ENCODE results near the gene TMEM47.

TMEM47 gene

DNA sequence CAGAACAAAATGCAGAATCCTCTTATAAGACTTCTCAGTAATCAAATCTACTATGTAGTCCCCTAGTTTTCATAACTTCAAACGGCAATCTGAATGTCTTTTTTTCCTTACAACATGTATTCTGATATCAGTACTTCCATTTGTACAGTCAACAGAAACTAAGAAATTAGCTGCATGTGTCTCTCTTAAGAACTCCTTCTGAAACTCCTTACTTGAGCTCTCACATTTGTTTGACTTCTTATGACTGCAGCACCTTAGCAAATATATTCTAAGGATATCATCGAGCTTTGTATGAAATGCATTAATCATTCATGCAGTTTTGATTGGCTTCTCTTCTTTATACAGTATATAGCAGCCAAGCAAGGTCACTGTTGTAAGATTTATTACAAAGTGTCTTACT lies 77.0 kb downstream of the TMEM47 start:
- DNase-seq (ENCODE audit: insufficient read length) (no peak), FAIRE-seq (no peak)
- TF ChIP-seq POLR2A (IDR thresholded peaks at IDR 0.05; ENCODE audit: low read depth, low read length): no peak
- TF ChIP-seq POLR2AphosphoS5 (IDR thresholded peaks at IDR 0.05; ENCODE audit: low read depth, low read length): no peak
- no peak for TF ChIP-seq TAF1 (IDR thresholded peaks at IDR 0.05; ENCODE audit: borderline replicate concordance, low read depth, low read length)

DNA sequence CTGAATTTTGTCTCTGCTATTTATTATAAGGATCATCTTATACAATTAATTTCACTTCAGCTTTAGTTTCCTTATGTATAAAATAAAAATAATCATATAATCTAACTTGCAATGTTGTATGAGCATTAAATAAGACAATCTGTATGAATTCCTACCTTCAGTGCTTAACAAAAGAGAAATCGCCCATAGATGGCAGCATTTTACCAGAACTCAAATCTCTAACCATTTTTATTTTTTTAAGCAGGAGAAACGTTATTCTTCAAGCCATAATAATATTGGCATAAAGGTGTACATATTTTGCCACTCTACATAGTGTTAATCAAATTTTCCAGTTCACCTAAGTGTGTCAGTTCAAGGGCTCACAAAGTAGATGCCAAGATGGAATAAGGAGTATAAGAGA lies 78.8 kb downstream of the TMEM47 start:
- FAIRE-seq (no peak), DNase-seq (ENCODE audit: insufficient read length) (no peak)
- TF ChIP-seq POLR2A (IDR thresholded peaks at IDR 0.05; ENCODE audit: low read depth, low read length) (no peak), TAF1 (IDR thresholded peaks at IDR 0.05; ENCODE audit: borderline replicate concordance, low read depth, low read length) (no peak)

All from GM12892 (cell line).